ENCODE measurements around the gene WHRN.

Gene WHRN

DNA sequence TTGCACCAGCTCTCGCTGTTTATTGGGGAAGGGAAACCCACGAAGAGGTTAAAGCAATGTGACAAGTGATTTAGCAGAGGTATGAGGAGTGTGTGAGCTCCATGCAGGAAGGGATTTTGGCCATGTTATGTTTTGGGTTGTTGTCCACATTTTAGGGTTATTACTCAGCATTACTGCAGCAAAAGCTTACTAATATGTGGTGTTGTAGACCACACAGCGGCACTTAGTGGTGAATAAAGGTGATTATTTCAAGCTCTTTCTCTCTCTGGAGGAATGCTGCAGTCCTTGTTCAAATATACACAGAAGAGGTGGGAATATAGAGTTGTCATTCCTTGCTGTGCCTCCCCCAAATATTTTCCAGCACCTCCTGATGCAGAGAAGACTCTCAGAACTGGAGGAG lies 87.8 kb downstream of the WHRN start:
- H3K4me3 ChIP-seq (ENCODE audit: insufficient read depth, low read length, poor library complexity, severe bottlenecking), result no peak overlapping the region
- H3K9me3 ChIP-seq (ENCODE audit: insufficient read depth, low read length), result no peaks in the 10 kb centered on the region
- no peak overlapping the region for H2AFZ ChIP-seq (ENCODE audit: low read depth, low read length, severe bottlenecking)
- no peaks in the 10 kb centered on the region for H3K9me2 ChIP-seq (replicated peaks; ENCODE audit: insufficient read depth, low read length)
- H4K20me1 ChIP-seq (ENCODE audit: low read depth, low read length), result no peaks in the 10 kb centered on the region
- H3K36me3 ChIP-seq (ENCODE audit: low read length), result no peaks in the 10 kb centered on the region
- H3F3A ChIP-seq (ENCODE audit: insufficient read depth), result no peaks in the 10 kb centered on the region
- H3K27me3 ChIP-seq (ENCODE audit: low read length), result no peaks in the 10 kb centered on the region
- H3K27ac ChIP-seq (ENCODE audit: low read depth, low read length), result no peak overlapping the region
- no peak for TF ChIP-seq EZH2phosphoT487 (conservative IDR thresholded peaks at IDR 0.05; ENCODE audit: low read length)
- TF ChIP-seq, protein P1, sequence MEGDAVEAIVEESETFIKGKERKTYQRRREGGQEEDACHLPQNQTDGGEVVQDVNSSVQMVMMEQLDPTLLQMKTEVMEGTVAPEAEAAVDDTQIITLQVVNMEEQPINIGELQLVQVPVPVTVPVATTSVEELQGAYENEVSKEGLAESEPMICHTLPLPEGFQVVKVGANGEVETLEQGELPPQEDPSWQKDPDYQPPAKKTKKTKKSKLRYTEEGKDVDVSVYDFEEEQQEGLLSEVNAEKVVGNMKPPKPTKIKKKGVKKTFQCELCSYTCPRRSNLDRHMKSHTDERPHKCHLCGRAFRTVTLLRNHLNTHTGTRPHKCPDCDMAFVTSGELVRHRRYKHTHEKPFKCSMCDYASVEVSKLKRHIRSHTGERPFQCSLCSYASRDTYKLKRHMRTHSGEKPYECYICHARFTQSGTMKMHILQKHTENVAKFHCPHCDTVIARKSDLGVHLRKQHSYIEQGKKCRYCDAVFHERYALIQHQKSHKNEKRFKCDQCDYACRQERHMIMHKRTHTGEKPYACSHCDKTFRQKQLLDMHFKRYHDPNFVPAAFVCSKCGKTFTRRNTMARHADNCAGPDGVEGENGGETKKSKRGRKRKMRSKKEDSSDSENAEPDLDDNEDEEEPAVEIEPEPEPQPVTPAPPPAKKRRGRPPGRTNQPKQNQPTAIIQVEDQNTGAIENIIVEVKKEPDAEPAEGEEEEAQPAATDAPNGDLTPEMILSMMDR (IDR thresholded peaks at IDR 0.05; ENCODE audit: insufficient read depth, low read length, poor library complexity, severe bottlenecking), result no peak
- H3K4me2 ChIP-seq (ENCODE audit: low read depth, low read length, poor library complexity, severe bottlenecking), result no peak overlapping the region
- no peaks in the 10 kb centered on the region for H3K79me2 ChIP-seq (ENCODE audit: insufficient read depth, low read length)
- no peak overlapping the region for H3K9ac ChIP-seq (ENCODE audit: low read length)

DNA sequence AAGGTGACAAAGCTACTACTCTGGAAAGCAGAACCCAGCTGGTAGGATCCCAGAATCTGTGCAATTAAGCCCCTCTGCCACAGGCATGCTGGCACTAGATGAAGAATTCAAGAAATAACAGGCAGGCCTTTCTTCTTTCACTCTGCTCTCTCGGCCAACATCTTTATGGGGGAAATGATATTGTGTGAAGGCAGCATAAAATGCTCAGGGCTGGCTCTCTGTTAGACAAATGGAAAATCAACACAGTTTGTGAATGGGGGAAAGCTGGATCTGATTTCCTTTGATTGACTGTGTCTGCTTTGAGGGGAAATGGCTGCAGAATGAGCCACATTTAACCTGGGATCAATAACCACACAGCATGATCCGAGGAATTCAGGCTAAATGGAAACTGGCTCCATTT lies 88.4 kb downstream of the WHRN start:
- Histone ChIP-seq H3K27ac (ENCODE audit: low read depth, low read length) (no peak overlapping the region), H3K4me3 (ENCODE audit: insufficient read depth, low read length, poor library complexity, severe bottlenecking) (no peak overlapping the region), H2AFZ (ENCODE audit: low read depth, low read length, severe bottlenecking) (no peak overlapping the region), H4K20me1 (ENCODE audit: low read depth, low read length) (no peaks in the 10 kb centered on the region), H3K9me2 (replicated peaks; ENCODE audit: insufficient read depth, low read length) (no peaks in the 10 kb centered on the region), H3K9me3 (ENCODE audit: insufficient read depth, low read length) (no peaks in the 10 kb centered on the region), H3F3A (ENCODE audit: insufficient read depth) (no peaks in the 10 kb centered on the region), H3K9ac (ENCODE audit: low read length) (no peak overlapping the region), H3K79me2 (ENCODE audit: insufficient read depth, low read length) (no peaks in the 10 kb centered on the region), H3K36me3 (ENCODE audit: low read length) (no peaks in the 10 kb centered on the region), H3K4me2 (ENCODE audit: low read depth, low read length, poor library complexity, severe bottlenecking) (no peak overlapping the region), H3K27me3 (ENCODE audit: low read length) (no peaks in the 10 kb centered on the region)
- no peak for TF ChIP-seq EZH2phosphoT487 (conservative IDR thresholded peaks at IDR 0.05; ENCODE audit: low read length)
- TF ChIP-seq, protein P1 (IDR thresholded peaks at IDR 0.05; ENCODE audit: insufficient read depth, low read length, poor library complexity, severe bottlenecking), result no peak

DNA sequence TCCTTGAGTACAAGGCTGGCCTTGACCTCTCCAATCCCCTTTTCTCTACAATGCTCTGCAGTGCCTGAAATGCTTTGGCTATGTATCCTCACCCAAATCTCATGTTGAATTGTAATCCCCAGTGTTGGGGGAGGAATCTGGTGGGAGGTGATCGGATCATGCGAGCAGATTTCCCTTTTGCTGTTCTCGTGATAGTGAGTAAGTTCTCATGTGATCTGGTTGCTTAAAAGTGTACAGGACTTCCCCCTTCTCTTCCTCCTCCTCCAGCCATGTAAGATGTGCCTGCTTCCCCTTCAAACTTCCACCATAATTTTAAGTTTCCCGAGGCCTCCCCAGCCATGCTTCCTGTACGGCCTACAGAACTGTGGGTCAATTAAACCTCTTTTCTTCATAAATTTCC lies 89.0 kb downstream of the WHRN start:
- H2AFZ ChIP-seq (ENCODE audit: low read depth, low read length, severe bottlenecking), result no peak overlapping the region
- no peak overlapping the region for H3K27ac ChIP-seq (ENCODE audit: low read depth, low read length)
- H4K20me1 ChIP-seq (ENCODE audit: low read depth, low read length), result no peaks in the 10 kb centered on the region
- H3K9me2 ChIP-seq (replicated peaks; ENCODE audit: insufficient read depth, low read length), result no peaks in the 10 kb centered on the region
- TF ChIP-seq, protein P1 (IDR thresholded peaks at IDR 0.05; ENCODE audit: insufficient read depth, low read length, poor library complexity, severe bottlenecking), result no peak
- TF ChIP-seq EZH2phosphoT487 (conservative IDR thresholded peaks at IDR 0.05; ENCODE audit: low read length), result no peak
- H3K79me2 ChIP-seq (ENCODE audit: insufficient read depth, low read length), result no peaks in the 10 kb centered on the region
- no peak overlapping the region for H3K4me2 ChIP-seq (ENCODE audit: low read depth, low read length, poor library complexity, severe bottlenecking)
- H3K27me3 ChIP-seq (ENCODE audit: low read length), result no peaks in the 10 kb centered on the region
- no peak overlapping the region for H3K9ac ChIP-seq (ENCODE audit: low read length)
- H3K4me3 ChIP-seq (ENCODE audit: insufficient read depth, low read length, poor library complexity, severe bottlenecking), result no peak overlapping the region
- no peaks in the 10 kb centered on the region for H3F3A ChIP-seq (ENCODE audit: insufficient read depth)
- no peaks in the 10 kb centered on the region for H3K36me3 ChIP-seq (ENCODE audit: low read length)
- no peaks in the 10 kb centered on the region for H3K9me3 ChIP-seq (ENCODE audit: insufficient read depth, low read length)
